K562 (cell line): ENCODE results near the gene ARPC1A. TPM values are rescaled to one million over a fixed set of nuclear protein-coding genes. Genes with fewer than 3 reads are reported as not detected.

Source experiments
- ATAC-seq: fragments of 200-7000 bp; cut with Tn5 transposase; 3 replicates; pipeline ENCODE4 v1.9.1; 2020; ENCODE audit warnings: moderate library complexity
- BruUV-seq: library from RNA; stranded (reverse); fragments of 400-500 nt; replicated peaks from 2 replicates; lab custom pipeline; 2021; lab: Mats Ljungman, UMichigan
- CTCF ChIA-PET: fragments of 300-600 bp; formaldehyde crosslinking; extraction: SDS; loops from one replicate; lab custom pipeline; 2021; ENCODE audit warnings: low intra/inter-chr PET ratio; lab: Yijun Ruan, JAX
- POLR2A ChIA-PET: fragments of 300-600, 350-650 bp; sonication (Branson Sonifier 250); formaldehyde crosslinking; extraction: SDS; loops from one replicate; lab custom pipeline; 2021; ENCODE audit warnings: antibody characterized with exemption, inconsistent platforms; lab: Yijun Ruan, JAX
- DNase-seq, 4 experiments: peaks; one replicate each; pipeline versions ENCODE4 v3.0.0 to v3.0.0-alpha.2; 2011 to 2018; ENCODE audit warnings: low spot score in 3 of 4, mixed read lengths in 3 of 4; ENCODE audit errors: extremely low read depth in 1 of 4
- FAIRE-seq: peaks from 2 replicates; lab custom pipeline; 2011; peaks lifted over from hg19 to GRCh38; lab: Jason Lieb, UNC
- H2AFZ ChIP-seq: 2 replicates; pipeline ENCODE4 v1.6.0; 2011; ENCODE audit warnings: low read depth, low read length, control low read depth, inconsistent platforms
- H3K27ac ChIP-seq: fragments of 200-600 bp; 3 replicates; pipeline ENCODE4 v1.8.0; 2011; ENCODE audit warnings: low read depth, mild to moderate bottlenecking, control low read depth, inconsistent platforms, low read length, moderate library complexity, mixed read lengths; ENCODE audit errors: extremely low read depth
- H3K27me3 ChIP-seq, 2 experiments: fragments of 300-600 bp in 1 of 2; 2 replicates in 1 of 2; 3 replicates in 1 of 2; pipeline versions ENCODE4 v1.6.0 to v1.8.0; 2011; ENCODE audit warnings: inconsistent platforms in 2 of 2, low read length in 2 of 2, mild to moderate bottlenecking in 1 of 2, mixed read lengths in 1 of 2, moderate library complexity in 1 of 2; ENCODE audit not compliant: control insufficient read depth in 2 of 2, insufficient read depth in 2 of 2
- H3K36me3 ChIP-seq: fragments of 300-600 bp; 3 replicates; pipeline ENCODE4 v1.8.0; 2011; ENCODE audit warnings: mild to moderate bottlenecking, low read length, inconsistent platforms; ENCODE audit not compliant: control insufficient read depth, insufficient read depth
- H3K4me1 ChIP-seq, 2 experiments: fragments of 200-600 bp in 1 of 2; replicated peaks in 1 of 2; 2 replicates in 1 of 2; 3 replicates in 1 of 2; pipeline versions ENCODE4 v1.5.1 to v1.8.0; 2011; ENCODE audit warnings: inconsistent platforms in 2 of 2, low read length in 2 of 2, mild to moderate bottlenecking in 1 of 2, mixed read lengths in 1 of 2, moderate library complexity in 1 of 2; ENCODE audit not compliant: control insufficient read depth in 2 of 2, insufficient read depth in 2 of 2
- H3K4me2 ChIP-seq: 2 replicates; pipeline ENCODE4 v1.6.1; 2011; ENCODE audit warnings: low read length, control low read depth, inconsistent platforms, mixed read lengths; ENCODE audit not compliant: insufficient read depth
- H3K4me3 ChIP-seq: fragments of 200-600 bp; sonication (generic), shearing (Covaris generic); 2 replicates; pipeline ENCODE4 v1.5.1; 2016; ENCODE audit warnings: control low read depth, inconsistent platforms
- H3K79me2 ChIP-seq: fragments of 200-600 bp; 3 replicates; pipeline ENCODE4 v1.8.0; 2011; ENCODE audit warnings: low read length, inconsistent platforms; ENCODE audit not compliant: control insufficient read depth, insufficient read depth
- H3K9ac ChIP-seq, 2 experiments: 2 replicates each; pipeline versions ENCODE4 v1.6.0 to v1.6.1; 2011; ENCODE audit warnings: low read depth in 2 of 2, low read length in 2 of 2, control low read depth in 1 of 2, inconsistent platforms in 1 of 2, mild to moderate bottlenecking in 1 of 2, mixed read lengths in 1 of 2; ENCODE audit not compliant: insufficient read depth in 1 of 2
- H3K9me1 ChIP-seq: one replicate; pipeline ENCODE4 v1.6.0; 2011; ENCODE audit warnings: inconsistent platforms, mild to moderate bottlenecking, low read length, moderate library complexity; ENCODE audit not compliant: control insufficient read depth, insufficient read depth
- H3K9me3 ChIP-seq: replicated peaks from 2 replicates; pipeline ENCODE4 v1.5.1; 2011; ENCODE audit warnings: low read depth, low read length, inconsistent platforms; ENCODE audit not compliant: control insufficient read depth, insufficient read depth
- H4K20me1 ChIP-seq: replicated peaks from 2 replicates; pipeline ENCODE4 v1.6.1; 2011; ENCODE audit warnings: low read length, inconsistent platforms, mixed read lengths; ENCODE audit not compliant: control insufficient read depth, insufficient read depth
- CTCF ChIP-seq, 3 experiments: IDR thresholded peaks in 2 of 3; conservative IDR thresholded peaks in 1 of 3; 2 replicates each; pipeline ENCODE4 v1.5.1; 2011 to 2012; ENCODE audit warnings: low read length in 3 of 3, mild to moderate bottlenecking in 3 of 3, control low read depth in 2 of 3, improper control_type of control experiment in 1 of 3, inconsistent platforms in 1 of 3, low read depth in 1 of 3, mixed read lengths in 1 of 3, moderate library complexity in 1 of 3; ENCODE audit not compliant: insufficient read depth in 2 of 3
- FOXK1 ChIP-seq: sonication (generic); formaldehyde crosslinking; IDR thresholded peaks from 2 replicates; pipeline ENCODE4 v1.8.0; 2022; ENCODE audit warnings: missing genetic modification reagents, mild to moderate bottlenecking, borderline replicate concordance
- RAD21 ChIP-seq, 2 experiments: fragments of 250-450 bp in 1 of 2; fragments of 450-650 bp in 1 of 2; sonication (Bioruptor Pico) in 1 of 2; formaldehyde crosslinking in 1 of 2; IDR thresholded peaks in 1 of 2; conservative IDR thresholded peaks in 1 of 2; 2 replicates each; pipeline versions ENCODE4 v1.4.0 to v1.8.0; 2020 to 2022; ENCODE audit warnings: mild to moderate bottlenecking in 2 of 2, moderate library complexity in 1 of 2
- SUPT5H ChIP-seq: fragments of 450-650 bp; IDR thresholded peaks from 2 replicates; pipeline ENCODE4 v1.6.1; 2016
- ZBTB33 ChIP-seq: sonication (generic); formaldehyde crosslinking; IDR thresholded peaks from 2 replicates; pipeline ENCODE4 v1.8.1; 2023; ENCODE audit warnings: mild to moderate bottlenecking, missing genetic modification reagents
- WGBS: fragments of 100-300 bp; shearing (Covaris generic); methylation state at CpG from one replicate; pipeline ENCODE4 v1.1.6; 2016; ENCODE audit warnings: low coverage, mixed read lengths; ENCODE audit not compliant: insufficient coverage; ENCODE audit errors: missing lambda C conversion rate; 5-methylcytosine and 5-hydroxymethylcytosine counted together
- in situ Hi-C: fragments of 300-500 bp; cut with MboI; formaldehyde crosslinking; loops from 4 replicates; pipeline ENCODE4 v1.15.0; 2018; ENCODE audit warnings: inconsistent platforms, mixed read lengths
- intact Hi-C: fragments of 100-400 bp; cut with micrococcal nuclease; formaldehyde crosslinking; loops from 2 replicates; pipeline ENCODE4 v1.14.2; 2022
- polyA plus RNA-seq, 8 experiments: library from polyadenylated mRNA; depleted of rRNA in 4 of 8; stranded (reverse) in 5 of 8; unstranded in 3 of 8; fragments of >200 nt; fragmentation: Nextera tagmentation in 2 of 8; fragmentation: Illumina TruSeq in 1 of 8; extraction: Ambion mirVana in 2 of 8; extraction: Trizol in 1 of 8; gene quantifications; 2 replicates each; pipeline versions ENCODE4 v1.2.1 to v1.2.3, GENCODE V29; 2011 to 2014; ENCODE audit warnings: inconsistent platforms in 1 of 8, missing spikeins in 1 of 8
- total RNA-seq, 7 experiments: library from RNA; depleted of rRNA in 6 of 7; stranded (reverse); fragments of >200 nt in 6 of 7; fragmentation: Illumina TruSeq in 2 of 7; extraction: Trizol in 2 of 7; gene quantifications; 2 replicates each; pipeline versions ENCODE4 v1.2.1 to v1.2.3, GENCODE V29; 2011 to 2021; ENCODE audit warnings: low replicate concordance in 1 of 7

Gene ARPC1A
- total and polyA plus RNA-seq, 9 of the 15 experiments (the other 6 are each of a cell fraction or from before 2014, with no cell fraction given): 39.5 to 151 (median 86.1) TPM

GRCh38 chr7:99359465-99360154 lies 33.9 kb downstream of the ARPC1A start:
- ChIA-PET CTCF (no interaction called here), POLR2A (interaction anchor here (0.6 to 1.1 kb wide), 2 partner anchors 10 to 21 kb away, joined by 3 to 6 read pairs; no protein-coding TSS in a partner anchor)
- no peaks in the 10 kb centered on the region for H4K20me1 ChIP-seq
- no peak for FAIRE-seq
- WGBS: 94% methylated on average over 22 of the region's 22 CpGs
- no peaks in the 10 kb centered on the region for H3K9me3 ChIP-seq
- H3K4me2 ChIP-seq: no peak overlapping the region
- no peaks in the 10 kb centered on the region for H3K79me2 ChIP-seq
- 0 out of 3 replicates have a peak, but pooled peaks have one; percentile 20 for ATAC-seq
- H2AFZ ChIP-seq: no peak overlapping the region
- peaks cover 0 to 6% of the 10 kb centered on the region in 2 experiments; a peak in 3 of 5 replicates for H3K4me1 ChIP-seq
- BruUV-seq: no TSS peak
- no peak overlapping the region for H3K27ac ChIP-seq
- in situ Hi-C loops (no loop called here), intact Hi-C loops (loop anchor here (5.0 kb wide), 1 partner anchor 32 kb away; the partner anchor contains the start of gene ARPC1A)
- no peak for DNase-seq
- no peak overlapping the region for H3K9ac ChIP-seq
- H3K27me3 ChIP-seq: no peaks in the 10 kb centered on the region
- no peak overlapping the region for H3K4me3 ChIP-seq
- peaks cover 72% of the 10 kb centered on the region for H3K36me3 ChIP-seq
- TF ChIP-seq FOXK1 (CRISPR knock-in tag) (no peak), ZBTB33 (peak; percentile 79), SUPT5H (no peak), CTCF (IDR thresholded peaks at IDR 0.05 in 2 of 3, conservative IDR thresholded peaks at IDR 0.05 in 1 of 3; ENCODE audit: insufficient read depth in 2 of 3, low read depth in 1 of 3, low read length in 3 of 3) (peak in 2 of 3 experiments; percentile 42 to 68; a peak in 4 of 6 replicates), RAD21 (CRISPR knock-in tag; conservative IDR thresholded peaks at IDR 0.05 in 1 of 2, IDR thresholded peaks at IDR 0.05 in 1 of 2) (0 out of 4 replicates have a peak, but pooled peaks of 1 of the 2 experiments have one; percentile 14)
- no peaks in the 10 kb centered on the region for H3K9me1 ChIP-seq
